Measurements from ENCODE around the gene GABRG3.

Gene GABRG3

GRCh38 chr15:27383726-27384125 is 412.7 kb downstream of the GABRG3 start:
- H3K4me3 ChIP-seq (ENCODE audit: control insufficient read depth, low read depth, low read length) = no peak overlapping the region
- no peak for DNase-seq (ENCODE audit: low read depth)
- no peak for TF ChIP-seq CTCF (IDR thresholded peaks at IDR 0.05; ENCODE audit: control insufficient read depth, insufficient read depth, low read depth, low read length, missing control alignments)

- no peak for DNase-seq (ENCODE audit: low read depth)
- no peak for TF ChIP-seq CTCF (IDR thresholded peaks at IDR 0.05; ENCODE audit: control insufficient read depth, insufficient read depth, low read depth, low read length, missing control alignments)
- no peak overlapping the region for H3K4me3 ChIP-seq (ENCODE audit: control insufficient read depth, low read depth, low read length)
Measured at GRCh38 chr15:27392163-27392562, 421.2 kb downstream of the GABRG3 start.

GRCh38 chr15:27396521-27396920 is 425.5 kb downstream of the GABRG3 start:
- TF ChIP-seq CTCF (IDR thresholded peaks at IDR 0.05; ENCODE audit: control insufficient read depth, insufficient read depth, low read depth, low read length, missing control alignments) = no peak
- DNase-seq (ENCODE audit: low read depth) = no peak
- no peak overlapping the region for H3K4me3 ChIP-seq (ENCODE audit: control insufficient read depth, low read depth, low read length)

GRCh38 chr15:27396996-27397395 is 426.0 kb downstream of the GABRG3 start:
- no peak for TF ChIP-seq CTCF (IDR thresholded peaks at IDR 0.05; ENCODE audit: control insufficient read depth, insufficient read depth, low read depth, low read length, missing control alignments)
- H3K4me3 ChIP-seq (ENCODE audit: control insufficient read depth, low read depth, low read length) = no peak overlapping the region
- DNase-seq (ENCODE audit: low read depth) = no peak

GRCh38 chr15:27398631-27399161 is 427.7 kb downstream of the GABRG3 start:
- H3K4me3 ChIP-seq (ENCODE audit: control insufficient read depth, low read depth, low read length) = no peak overlapping the region
- no peak for DNase-seq (ENCODE audit: low read depth)
- TF ChIP-seq CTCF (IDR thresholded peaks at IDR 0.05; ENCODE audit: control insufficient read depth, insufficient read depth, low read depth, low read length, missing control alignments) = no peak

GRCh38 chr15:27399241-27399640 is 428.3 kb downstream of the GABRG3 start:
- no peak overlapping the region for H3K4me3 ChIP-seq (ENCODE audit: control insufficient read depth, low read depth, low read length)
- TF ChIP-seq CTCF (IDR thresholded peaks at IDR 0.05; ENCODE audit: control insufficient read depth, insufficient read depth, low read depth, low read length, missing control alignments) = no peak
- DNase-seq (ENCODE audit: low read depth) = no peak

GRCh38 chr15:27401471-27401870 is 430.5 kb downstream of the GABRG3 start:
- no peak overlapping the region for H3K4me3 ChIP-seq (ENCODE audit: control insufficient read depth, low read depth, low read length)
- no peak for DNase-seq (ENCODE audit: low read depth)
- TF ChIP-seq CTCF (IDR thresholded peaks at IDR 0.05; ENCODE audit: control insufficient read depth, insufficient read depth, low read depth, low read length, missing control alignments) = no peak
